Left renal cortex interstitium (tissue), 4 donors: ENCODE results near the gene INPP5K. TPM values are rescaled to one million over a fixed set of nuclear protein-coding genes. Genes with fewer than 3 reads are reported as not detected.
"Not testable (repeated sequence)": the region's sequence is repeated elsewhere in the genome, so short reads cannot be mapped to it uniquely, and the experiment has no call there.

Source experiments
- DNase-seq, 4 donors: peaks; one replicate each; pipeline ENCODE4 v3.0.0-alpha.2; 2013; ENCODE audit warnings: low read depth in 4 of 4, low spot score in 2 of 4, missing footprints in 1 of 4
- polyA plus RNA-seq, 4 donors: library from polyadenylated mRNA; unstranded; fragments of 120-200 nt; gene quantifications; one replicate each; pipeline ENCODE4 v1.2.1, GENCODE V29; 2013; ENCODE audit not compliant: insufficient read length in 4 of 4

INPP5K gene
- polyA plus RNA-seq, 4 donors: 21.2 to 26.5 (median 22.6) TPM

GRCh38 chr17:1470071-1470754 is 46.2 kb downstream of the INPP5K start:
- no peak for DNase-seq

GRCh38 chr17:1469231-1469852 is 47.1 kb downstream of the INPP5K start:
- no peak for DNase-seq

- DNase-seq: no peak
Measured at GRCh38 chr17:1467898-1468492, 48.4 kb downstream of the INPP5K start.

- no peak for DNase-seq
Measured at GRCh38 chr17:1467258-1467657, 49.2 kb downstream of the INPP5K start.

DNA sequence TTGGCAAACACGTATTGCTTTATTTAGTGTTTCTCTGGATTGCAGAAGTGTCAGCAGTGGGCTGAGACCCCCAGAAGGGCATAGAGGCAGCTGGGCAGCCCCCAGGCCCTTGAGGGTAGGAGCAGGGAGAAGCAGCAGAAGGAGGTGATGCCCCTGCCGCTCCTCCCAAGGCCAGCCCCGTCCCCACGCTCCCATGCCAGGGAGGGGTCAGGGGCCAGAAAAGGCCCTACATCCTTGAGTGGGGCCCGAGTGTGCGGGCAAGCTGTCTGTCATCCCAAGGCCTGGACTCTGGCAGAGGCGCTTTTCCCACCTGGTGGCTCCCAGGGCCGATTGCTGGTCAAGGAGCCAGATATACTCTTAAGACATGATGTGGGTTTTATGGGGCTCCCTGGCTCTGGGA is 52.2 kb downstream of the INPP5K start:
- DNase-seq: no peak

DNA sequence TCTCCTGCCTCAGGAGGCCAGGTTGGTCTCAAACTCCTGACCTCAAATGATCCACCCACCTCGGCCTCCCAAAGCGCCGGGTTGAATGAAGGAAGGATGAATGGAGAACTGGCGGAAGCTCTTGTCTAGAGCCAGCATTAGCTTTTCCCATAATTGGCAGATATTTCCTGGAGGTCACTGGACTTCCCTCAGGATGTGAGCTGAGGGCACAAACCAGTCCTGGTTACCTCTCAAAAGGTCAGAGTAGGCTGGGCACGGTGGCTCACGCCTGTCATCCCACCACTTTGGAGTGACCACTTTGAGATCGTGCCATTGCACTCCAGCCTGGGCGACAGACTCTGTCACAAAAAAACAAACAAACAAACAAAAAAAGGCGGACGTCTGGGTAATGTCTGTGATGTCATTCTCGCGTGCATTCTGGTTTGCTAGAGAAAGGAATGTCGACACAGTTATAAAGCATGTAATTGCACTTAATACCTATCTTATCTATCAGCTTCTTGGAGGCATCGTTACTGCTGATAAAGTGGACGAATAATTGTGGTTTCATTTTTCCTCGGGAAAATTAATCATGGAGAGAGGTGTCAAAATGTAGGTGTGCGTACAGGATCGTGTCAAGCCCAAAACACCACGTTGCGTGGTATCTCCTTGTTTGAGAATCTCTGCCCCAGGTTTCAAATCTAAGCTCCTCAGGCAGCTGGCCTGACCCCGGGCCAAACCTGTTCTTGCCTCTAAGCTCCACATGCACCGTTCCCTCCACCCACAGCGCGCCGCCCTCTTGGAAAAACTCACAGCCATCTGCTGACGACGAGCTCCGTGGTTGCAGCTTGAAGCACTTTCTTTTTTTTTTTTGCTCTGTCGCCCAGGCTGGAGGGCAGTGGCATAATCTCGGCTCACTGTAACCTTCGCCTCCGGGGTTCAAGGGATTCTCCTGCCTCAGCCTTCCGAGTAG is 54.0 kb downstream of the INPP5K start:
- no peak for DNase-seq

GRCh38 chr17:1461198-1461944 is 55.0 kb downstream of the INPP5K start:
- no peak for DNase-seq

GRCh38 chr17:1460233-1460632 is 56.2 kb downstream of the INPP5K start:
- DNase-seq: no peak

- DNase-seq: peak; percentile 85 to 94 (median 93)
Measured at GRCh38 chr17:1455797-1456599, 60.4 kb downstream of the INPP5K start, which contains the start of gene CRK. CRK (minus strand) TSS chr17:1456232; CDS start chr17:1456117, 115 bp downstream.

DNA sequence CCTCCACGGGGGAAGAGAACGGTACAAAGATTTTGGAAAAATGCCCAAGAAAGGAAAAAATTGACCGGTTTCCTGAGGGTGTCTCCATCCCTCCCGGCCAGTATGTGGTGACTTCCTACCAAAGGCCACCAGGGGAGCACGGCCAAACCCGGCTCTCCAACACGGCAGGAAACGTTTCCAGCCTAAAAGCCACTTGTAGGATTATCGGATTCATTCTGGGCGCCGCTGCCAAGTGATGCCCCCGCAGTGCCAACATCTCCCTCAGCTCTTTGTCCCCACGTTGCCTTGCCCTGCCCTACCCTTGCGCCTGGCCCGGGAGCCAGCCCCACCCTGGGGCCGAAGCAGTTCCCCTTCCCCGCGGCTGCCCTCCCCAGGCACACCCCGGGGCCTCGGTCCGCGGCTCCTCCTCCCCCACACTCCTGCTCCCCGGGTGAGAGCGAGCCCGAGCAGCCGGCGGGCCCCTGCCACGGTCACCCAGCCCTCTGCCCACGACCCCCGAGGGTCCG is 61.1 kb downstream of the INPP5K start:
- DNase-seq: peak in 2 of 4 donors; percentile 47 to 61

DNA sequence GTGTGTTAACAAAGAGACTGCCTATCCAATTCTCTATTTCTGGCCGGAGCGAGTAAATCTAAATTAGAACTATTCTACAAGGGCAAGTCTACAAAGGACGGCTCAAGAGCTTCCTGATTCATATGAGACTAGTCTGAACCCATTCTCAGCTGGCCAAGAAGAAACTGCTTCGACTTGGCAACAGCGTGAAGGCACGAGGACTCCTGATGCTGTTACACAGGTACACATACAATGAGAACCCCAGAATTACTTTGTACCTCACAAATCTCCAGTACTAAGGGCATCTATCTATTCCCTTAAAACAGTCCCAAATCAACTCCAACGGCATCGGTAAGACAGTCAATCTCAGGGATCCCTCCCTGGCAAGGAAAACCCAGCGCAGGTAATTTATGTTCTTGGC is 61.9 kb downstream of the INPP5K start:
- no peak for DNase-seq

DNA sequence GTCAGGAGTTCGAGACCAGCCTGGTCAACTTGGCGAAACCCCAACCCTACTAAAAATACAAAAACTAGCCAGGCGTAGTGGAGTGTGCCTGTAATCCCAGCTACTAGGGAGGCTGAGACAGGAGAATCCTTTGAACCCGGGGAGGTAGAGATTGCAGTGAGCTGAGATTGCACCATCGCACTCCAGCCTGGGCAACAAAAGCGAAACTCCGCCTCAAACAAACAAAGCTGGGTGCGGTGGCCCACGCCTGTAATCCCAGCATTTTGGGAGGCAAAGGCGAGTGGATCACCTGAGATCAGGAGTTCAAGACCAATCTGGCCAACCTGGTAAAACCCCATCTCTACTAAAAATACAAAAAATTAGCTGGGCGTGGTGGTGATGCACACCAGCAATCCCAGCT is 62.7 kb downstream of the INPP5K start:
- DNase-seq: not testable (repeated sequence)

- no peak for DNase-seq
Measured at GRCh38 chr17:1452836-1453235, 63.6 kb downstream of the INPP5K start.

DNA sequence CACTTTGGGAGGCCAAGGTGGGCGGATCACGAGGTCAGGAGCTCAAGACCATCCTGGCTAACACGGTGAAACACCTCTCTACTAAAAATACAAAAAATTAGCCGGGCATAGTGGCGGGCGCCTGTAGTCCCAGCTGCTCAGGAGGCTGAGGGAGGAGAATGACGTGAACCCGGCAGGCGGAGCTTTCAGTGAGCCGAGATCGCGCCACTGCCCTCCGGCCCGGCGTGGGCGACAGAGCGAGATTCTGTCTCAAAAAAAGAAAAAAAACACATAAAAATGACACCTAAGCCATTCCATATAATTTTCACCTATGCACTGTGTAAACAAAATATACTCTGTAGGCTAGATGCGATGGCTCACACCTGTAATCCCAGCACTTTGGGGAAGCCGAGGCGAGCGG is 66.2 kb downstream of the INPP5K start:
- DNase-seq: not testable (repeated sequence)

- no peak for DNase-seq
Measured at GRCh38 chr17:1449412-1449967, 66.9 kb downstream of the INPP5K start.

DNA sequence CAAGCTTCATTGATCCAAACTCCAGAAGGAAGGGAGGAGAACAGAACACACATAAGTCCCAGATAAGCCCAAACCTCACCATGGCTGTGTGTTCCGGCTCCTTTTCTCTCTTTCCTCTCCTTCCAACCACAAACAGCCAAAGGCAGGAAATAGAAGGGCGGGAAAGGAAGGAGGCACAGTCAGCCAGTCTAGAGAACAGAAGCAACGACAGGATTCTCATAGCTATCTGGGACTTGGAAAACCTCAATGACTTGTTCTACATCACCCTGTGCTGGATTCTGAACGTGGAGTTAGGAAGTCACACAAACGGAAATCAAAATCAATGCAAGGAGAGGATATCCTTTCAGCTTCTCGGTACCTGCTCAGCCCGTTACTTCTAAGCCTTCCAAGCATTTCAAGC is 69.4 kb downstream of the INPP5K start:
- DNase-seq: no peak

DNA sequence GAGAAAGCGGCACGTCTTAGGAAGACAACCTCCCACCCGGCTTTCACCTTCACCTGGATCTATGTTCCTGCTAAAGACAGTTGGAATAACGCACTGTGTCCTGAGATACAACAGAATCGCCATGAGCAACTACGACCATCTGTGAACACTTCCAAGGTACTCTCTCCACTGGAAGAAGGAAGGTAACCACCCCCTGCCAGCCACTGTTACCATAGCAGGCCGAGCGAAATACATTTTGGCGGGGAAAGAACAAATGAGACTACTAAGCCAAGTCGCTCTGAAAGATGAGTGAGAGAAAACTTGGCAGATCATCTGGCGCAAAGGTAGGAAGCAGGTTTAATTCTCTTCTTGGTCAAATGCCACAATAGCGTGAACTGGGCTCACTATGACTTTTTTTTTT is 70.2 kb downstream of the INPP5K start:
- no peak for DNase-seq

GRCh38 chr17:1445695-1446094 is 70.7 kb downstream of the INPP5K start:
- DNase-seq: not testable (repeated sequence)
